Kidney tubule cell (primary cell): ENCODE measurements around the gene FOXP4.

Experiments used
- DNase-seq: peaks from one replicate; pipeline ENCODE4 v3.0.0-alpha.2; 2018; ENCODE audit warnings: low spot score

FOXP4 gene

DNA sequence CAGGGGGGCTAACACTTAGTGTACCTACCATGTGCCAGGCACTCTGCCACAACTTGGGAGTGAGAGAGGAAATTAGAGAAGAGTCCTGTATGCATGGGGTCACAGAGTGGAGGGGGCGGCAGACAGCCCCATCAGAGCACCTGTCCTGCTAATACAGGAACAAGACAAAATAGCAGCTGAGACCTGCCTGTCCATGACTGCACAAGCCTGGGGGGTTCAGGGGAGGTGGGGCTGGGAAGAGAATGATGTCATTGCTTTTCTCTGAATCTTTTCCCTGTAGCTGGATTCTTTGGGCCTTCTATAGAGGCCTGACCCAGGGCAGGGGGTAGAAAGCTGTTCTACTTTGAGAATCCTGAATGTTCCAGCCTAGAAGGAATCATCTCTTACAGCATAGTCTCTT lies 37.4 kb downstream of the FOXP4 start:
- no peak for DNase-seq

DNA sequence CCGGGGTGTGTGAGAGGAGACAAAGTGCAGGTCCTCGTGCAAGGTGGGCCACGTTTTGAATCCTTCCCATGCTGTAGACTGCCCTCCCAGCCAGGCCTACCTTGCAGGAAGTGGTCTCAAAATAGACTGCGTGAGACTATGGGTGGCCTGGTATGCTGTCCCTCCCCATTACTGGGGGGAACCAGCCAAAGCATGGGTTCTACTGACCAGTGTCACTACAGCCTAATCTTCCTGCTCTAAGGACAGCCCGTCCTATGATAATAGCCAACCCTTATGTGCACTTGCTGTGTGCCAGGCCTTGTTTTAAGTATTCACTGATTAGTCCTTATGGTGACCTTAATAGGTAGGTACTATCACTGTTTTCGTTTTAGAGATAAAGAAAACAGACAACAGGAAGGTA lies 38.0 kb downstream of the FOXP4 start:
- no peak for DNase-seq

DNA sequence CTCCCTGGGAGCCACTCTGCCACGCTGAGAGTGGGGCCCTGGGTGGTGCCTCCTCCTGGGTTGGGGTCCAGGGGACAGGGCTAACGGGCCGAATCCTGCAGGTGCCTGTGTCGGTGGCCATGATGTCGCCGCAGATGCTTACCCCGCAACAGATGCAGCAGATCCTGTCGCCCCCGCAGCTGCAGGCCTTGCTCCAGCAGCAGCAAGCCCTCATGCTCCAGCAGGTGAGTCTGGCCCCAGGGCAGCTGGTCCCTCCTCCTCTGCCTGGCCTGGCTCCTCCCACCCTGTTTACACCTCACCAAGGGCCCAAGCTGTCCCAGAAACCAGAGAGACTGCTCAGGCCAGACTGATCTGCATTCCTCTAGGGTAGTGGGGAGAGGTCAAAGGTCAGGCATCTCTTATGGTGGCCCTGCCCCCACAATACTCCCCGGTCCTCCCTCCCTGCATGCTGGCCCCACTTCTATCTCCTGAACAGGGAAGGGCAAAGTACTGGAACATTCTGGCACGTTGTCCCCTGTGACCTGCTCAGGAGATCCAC lies 38.6 kb downstream of the FOXP4 start:
- DNase-seq, result peak; percentile 9

DNA sequence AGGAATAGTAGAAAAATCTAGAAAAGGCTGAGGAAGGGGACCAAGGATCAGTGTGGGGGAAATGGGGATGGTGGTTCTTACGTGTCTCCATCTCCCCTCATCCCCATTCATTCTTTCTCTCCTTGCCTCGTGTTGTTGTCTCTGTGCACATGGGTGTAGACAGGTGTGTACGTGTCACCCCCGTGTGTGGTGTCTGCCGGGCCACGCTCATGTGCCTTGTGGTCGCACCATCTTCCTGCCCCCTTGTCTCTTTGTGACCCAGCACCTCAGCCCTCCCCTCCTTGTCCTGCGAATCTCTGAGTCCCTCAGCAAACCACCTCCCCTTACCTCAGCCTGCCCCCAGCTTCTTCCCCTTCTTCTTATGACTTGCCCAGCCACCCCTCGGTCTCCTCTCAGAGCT lies 39.4 kb downstream of the FOXP4 start:
- no peak for DNase-seq

DNA sequence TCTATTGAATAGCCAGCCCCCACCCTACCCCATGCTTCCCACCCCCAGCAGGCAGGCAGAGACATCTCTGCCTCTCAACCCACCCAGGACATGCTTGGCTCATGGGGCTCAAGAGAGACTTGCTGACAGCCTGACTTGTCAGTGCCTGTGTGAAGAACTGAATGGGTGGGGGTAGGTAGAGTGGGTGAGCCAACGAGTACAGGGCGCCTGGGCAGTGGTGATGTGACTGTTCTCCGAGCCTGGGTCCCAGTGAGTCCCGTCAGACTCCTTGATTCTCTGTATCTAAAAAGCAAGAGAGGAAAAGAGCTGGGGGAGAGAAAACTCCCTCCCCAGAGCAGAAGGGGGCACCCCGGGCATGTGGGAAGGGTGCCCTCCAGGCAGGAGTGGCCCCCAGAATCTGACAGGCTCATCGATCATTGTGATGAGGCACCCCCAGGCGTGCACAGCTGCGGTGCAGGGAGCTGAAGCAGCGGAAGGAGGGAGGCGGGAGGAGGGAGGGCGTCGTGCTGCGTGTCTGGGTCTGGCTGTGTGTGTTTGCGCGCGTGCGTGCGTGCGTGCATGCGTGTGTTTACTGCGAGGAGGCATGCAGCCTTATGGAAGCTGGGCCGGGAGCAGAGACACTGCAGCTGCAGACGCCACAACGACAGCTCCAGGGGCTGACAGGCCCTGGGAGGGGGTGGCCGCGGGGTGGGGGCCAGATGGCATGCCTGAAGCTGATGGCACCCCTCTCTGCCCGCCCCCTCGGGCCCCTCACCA lies 40.2 kb downstream of the FOXP4 start:
- DNase-seq, result no peak

DNA sequence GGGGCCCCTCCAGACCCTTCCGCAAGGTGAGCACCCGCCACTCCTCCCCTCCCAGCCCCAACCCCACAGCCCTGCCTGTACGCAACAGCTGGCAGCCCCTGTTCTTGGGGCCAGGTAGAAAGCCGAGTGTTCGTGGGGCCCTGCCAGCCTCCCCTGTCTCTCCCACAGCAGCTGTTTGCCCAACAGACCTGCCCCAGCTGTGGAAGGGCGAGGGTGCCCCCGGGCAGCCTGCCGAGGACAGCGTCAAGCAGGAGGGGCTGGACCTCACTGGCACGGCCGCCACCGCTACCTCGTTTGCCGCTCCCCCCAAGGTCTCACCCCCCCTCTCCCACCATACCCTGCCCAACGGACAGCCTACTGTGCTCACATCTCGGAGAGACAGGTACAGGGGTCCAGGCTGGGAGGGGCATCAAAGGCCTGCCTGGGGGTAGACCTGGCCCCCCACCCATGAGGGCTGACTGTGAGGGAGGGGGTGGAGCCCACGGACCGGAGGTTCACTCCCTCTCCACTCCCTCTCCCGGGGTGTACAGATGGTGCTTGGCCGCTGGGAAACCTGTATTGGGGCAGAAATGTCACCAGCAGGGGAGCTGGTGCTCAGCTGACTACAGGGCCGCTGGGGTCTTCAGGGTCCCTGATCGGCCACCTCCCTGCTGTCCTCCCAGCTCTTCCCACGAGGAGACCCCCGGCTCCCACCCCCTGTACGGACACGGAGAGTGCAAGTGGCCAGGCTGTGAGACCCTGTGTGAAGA lies 41.1 kb downstream of the FOXP4 start:
- DNase-seq, result no peak

DNA sequence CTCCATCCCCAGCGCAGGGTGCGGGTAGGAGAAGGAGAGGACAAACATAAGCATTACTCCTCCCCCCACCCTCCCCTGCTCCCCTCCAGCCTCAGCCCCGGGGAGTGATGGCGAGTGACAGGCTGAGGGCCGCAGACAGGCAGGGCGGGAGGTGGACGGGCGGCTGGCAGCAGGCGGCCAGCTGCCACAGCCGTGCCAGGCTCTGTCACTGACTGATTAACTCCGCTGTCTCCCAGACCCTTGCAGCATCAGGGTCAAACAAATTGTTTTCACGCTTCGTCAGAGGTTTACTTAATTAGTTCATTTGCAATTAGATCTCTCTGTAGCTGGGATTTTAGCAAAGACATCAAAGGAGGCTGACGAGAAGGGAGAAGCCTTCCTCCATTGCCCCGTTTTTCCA lies 41.9 kb downstream of the FOXP4 start:
- no peak for DNase-seq

DNA sequence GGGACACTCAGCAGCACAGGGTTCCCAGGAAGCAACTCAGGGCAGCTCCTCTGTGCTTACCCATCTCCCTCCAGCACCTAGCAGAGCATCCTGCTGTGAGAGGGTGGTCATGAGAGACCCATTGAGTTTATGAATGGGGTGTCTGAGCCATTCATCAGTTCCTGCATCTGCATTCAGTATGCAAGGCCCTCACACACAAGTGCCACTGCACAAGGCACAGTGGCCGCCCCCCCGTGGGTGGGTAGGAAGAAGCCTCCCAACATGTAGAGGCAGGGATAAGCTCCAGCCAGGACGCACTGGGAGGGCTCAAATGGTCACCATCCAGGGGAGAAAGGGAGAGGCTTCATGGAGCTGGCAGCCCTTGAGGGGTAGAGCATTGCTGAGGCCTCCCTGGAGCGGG lies 43.0 kb downstream of the FOXP4 start:
- DNase-seq, result no peak

DNA sequence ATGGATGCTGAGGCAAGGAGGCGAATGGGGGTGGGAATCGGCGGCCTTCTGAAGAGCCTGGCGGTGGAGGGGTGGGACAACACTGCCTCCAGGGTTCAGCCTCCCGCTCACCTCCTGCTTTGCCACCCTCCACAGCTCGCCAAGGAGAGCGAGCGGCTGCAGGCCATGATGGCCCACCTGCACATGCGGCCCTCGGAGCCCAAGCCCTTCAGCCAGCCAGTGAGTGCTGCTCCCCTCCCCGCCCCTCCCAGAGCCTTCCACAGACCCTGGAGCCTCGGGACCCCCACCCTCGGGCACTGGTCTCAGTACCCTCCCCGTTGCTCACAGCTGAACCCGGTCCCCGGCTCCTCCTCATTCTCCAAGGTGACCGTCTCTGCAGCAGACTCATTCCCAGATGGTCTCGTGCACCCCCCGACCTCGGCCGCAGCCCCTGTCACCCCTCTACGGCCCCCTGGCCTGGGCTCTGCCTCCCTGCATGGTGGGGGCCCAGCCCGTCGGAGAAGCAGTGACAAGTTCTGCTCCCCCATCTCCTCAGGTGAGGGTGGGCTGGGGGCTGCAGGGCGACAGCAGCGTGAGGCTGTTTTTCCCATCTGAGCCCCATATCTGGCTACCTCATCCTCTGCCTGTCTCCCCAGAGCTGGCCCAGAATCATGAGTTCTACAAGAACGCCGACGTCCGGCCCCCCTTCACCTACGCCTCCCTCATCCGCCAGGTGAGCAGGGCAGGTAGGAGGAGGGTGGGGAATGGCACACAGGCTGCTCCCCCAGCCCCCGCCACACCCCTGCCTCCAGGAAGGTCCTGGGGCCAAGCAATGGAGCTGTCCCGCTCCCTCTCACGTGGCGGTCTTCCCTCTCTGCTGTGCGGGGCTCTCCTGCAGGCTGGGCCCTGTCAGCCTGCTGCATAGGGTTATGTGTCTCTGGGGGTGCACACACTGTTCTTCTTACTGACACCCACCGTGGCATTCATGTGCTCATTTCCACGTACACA lies 43.7 kb downstream of the FOXP4 start:
- DNase-seq, result no peak

DNA sequence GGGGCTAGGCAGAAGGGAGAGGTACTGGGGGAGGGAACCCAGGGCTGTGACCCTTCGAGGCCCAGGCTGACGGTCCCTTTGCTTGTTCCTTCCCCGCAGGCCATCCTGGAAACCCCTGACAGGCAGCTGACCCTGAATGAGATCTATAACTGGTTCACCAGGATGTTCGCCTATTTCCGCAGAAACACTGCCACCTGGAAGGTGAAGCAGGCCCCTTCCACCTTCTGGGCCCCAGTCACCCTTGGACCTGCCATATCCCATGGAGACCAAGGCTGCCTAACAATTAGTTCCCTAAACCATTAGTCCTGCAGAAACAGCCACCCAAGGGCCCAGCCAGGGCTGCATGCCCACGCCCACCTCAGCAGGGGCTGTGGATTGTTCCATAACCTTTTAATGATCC lies 44.9 kb downstream of the FOXP4 start:
- DNase-seq, result no peak

DNA sequence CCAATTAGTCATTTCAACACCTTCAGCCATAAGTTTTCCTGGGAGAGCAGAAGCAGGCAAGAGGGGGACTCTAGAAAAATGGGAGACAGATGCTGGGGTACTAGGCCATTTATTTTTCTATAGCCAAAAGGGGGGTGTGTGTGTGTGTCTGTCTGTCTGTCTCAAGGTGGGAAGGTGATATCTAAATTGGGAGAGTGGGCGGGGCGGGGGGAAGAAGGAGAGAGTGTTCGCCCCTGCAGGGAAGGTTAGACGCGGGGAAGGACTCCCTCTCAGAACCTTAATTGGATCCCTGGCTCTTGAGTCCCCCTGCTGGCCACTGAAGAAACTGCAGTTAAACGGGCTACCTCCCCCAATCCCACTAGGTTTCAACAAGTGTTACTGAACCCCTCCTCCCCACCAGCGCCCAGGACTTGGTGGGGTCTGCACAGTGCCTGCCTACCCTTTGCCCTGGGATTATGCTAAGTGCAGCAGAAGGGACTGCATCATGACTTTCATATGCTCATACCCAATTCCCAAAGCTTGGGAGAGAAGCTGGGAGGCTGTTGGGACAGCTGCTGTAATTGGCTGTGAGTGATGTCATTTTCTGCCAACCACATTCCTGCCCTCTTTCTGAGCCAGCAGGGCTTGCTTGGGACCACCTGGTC lies 45.8 kb downstream of the FOXP4 start:
- DNase-seq, result peak; percentile 57

DNA sequence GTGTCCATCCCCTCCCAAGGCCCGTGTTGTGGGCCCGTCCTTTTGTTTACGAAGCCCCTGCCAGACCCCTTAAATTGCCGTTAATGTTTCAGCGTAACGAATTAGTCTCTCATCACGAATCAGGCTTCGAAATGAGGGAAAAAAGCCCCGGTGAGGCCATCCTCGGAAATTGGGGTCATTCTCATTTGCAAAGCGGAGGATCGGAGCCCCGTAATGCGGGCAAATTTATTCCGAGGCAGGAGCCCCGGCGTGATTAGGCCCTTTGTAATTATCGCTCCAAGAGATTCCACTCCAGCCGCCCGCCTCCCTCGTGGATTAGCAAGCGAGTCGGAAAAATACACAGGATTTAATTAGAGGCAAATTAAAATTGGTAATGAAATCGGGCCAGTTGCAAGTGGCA lies 47.2 kb downstream of the FOXP4 start:
- no peak for DNase-seq

DNA sequence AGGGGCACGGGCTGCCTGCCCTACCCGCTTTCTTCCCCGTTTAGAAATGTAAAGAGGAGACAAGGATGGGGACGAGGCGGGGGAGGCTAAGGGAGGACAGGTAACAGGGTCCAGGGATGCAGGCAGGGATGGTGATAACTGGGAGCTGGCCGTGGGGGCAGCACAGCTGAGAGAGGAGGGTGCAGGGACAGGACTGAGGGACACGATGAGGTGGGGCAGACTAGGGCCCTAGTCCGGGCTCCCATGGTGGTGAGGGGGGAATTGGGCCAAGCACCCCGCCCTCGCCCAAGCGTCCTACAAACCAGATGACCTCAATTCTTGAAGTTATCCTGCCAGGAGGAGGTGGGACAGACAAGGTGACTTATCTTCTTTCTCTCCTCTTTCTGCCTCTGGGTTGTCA lies 47.7 kb downstream of the FOXP4 start:
- DNase-seq, result no peak

DNA sequence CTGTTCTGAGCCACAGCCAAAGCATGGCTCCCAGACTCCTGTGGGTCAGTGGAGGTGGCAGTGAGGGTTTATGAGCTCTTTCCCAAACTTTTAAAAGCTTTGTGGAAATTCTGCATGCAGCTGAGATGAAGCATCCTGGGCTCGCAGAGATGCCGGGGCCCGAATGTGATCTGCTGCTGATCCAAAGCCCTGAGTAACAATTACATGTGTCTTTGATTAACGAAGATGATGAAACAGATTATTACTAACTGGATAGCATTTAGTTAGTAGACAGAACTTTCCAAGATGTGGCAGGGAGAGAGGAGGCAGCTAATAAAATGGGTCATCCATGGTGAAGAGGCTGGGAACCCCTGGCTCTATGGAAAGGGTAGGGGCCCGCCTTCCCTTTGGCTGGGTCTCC lies 48.1 kb downstream of the FOXP4 start:
- no peak for DNase-seq

DNA sequence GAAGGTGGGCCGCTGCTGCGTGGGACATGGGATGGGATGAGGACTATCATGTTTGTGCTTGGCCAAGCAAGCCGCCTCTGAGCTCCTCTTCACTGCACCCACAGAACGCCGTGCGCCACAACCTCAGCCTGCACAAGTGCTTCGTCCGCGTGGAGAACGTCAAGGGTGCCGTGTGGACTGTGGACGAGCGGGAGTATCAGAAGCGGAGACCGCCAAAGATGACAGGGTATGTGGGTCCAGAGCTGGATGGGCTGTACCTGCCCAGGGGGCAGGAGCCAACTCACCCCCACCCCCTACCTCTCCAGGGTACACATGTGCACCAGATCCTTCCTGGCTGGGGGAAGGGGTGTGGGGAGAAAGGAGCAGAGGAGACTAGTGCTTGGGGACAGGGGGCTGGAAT lies 48.6 kb downstream of the FOXP4 start:
- no peak for DNase-seq

DNA sequence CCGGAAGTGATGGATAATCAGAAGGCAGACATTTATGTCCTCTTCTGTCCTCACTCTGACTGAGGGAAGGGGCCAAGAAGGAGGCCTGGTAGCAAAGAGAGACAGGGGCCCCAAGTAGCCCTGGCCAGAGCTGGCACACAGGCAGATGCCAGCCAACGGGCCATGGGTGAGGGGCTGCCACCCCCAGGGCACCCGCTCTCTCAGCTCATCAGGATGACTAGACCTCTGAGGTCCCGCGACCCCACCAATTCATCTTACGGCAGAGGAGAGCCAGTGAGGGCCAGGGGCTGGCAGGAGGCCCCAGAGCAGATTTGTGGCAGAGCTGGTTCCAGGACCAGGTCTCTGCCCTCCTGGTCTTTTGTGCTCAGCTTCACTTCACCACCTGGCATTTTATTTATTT lies 49.0 kb downstream of the FOXP4 start:
- DNase-seq, result no peak

DNA sequence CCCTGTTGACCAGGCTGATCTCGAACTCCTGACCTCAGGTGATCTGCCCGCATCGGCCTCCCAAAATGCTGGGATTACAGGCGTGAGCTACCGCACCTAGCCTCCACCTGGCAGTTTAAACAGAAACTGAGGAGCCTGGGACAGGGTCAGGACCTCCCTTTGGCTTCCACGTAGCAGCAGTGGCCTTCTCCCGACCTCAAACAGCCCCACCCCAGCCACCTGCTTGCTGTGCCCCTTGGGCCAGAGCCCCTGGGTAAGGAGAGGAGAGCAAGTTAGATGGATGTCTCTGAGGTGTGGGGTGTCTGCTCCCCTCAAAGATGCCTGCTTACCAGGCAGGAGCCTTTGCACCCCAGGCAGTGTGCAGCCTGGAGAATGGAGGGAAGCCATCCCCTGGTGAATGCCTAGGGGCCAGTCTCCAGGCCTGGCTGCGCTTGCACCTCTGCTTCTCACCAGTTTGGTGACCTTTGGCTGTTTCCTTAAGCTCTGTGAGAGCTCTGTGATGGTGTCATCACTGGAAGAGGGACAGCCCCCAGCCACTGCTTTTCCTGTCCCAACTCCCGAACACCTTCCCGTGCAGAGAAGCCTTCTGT lies 50.0 kb downstream of the FOXP4 start:
- DNase-seq, result no peak

DNA sequence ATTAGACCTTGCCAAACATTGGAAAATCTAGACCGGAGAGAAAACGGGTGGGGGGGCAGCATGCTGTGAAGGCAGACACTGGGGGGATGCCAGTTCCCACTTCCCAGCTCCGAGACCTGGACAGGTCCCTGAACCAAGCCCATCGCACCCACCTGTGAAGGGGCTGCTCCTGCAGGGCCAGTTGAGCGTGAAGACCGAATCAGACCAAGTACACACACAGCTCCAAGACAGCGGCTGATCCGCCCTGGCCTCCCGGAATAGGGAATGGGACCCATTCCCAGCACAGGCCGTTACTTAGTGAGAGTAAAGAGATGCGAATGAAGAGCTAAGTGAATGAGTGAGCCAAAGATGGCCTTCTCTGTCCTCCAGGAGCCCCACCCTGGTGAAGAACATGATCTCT lies 50.6 kb downstream of the FOXP4 start:
- DNase-seq, result no peak

DNA sequence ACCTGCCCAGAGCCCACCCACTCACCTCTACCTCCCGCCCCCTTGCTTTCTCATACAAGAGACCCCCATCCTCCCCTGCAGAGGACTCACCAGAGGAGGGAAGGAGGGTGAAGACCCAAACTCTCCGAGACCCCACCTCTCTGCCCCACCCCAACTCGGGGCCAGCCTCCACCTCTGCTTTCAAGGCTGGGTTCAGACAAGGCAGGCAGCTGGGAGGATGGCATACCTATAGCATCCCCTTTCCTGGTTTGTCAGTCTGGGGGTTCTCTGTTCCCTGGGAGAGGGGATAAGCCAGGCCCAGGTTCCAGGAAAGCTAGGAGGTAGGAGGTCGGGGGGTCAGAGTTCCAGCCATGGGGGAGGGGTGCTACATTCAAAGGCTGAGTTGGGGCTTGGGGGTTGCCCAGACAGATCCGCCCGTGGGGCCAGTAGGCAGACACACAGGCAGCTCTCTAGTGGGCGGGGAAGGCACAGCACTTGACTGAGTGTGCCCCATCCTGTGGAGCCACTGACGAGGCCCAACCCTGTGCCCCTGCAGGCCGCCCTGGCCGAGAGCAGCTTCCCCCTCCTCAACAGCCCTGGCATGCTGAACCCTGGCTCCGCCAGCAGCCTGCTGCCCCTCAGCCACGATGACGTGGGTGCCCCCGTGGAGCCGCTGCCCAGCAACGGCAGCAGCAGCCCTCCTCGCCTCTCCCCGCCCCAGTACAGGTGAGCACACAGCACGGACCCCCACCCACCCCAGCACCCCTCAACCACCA lies 51.2 kb downstream of the FOXP4 start:
- DNase-seq, result no peak

DNA sequence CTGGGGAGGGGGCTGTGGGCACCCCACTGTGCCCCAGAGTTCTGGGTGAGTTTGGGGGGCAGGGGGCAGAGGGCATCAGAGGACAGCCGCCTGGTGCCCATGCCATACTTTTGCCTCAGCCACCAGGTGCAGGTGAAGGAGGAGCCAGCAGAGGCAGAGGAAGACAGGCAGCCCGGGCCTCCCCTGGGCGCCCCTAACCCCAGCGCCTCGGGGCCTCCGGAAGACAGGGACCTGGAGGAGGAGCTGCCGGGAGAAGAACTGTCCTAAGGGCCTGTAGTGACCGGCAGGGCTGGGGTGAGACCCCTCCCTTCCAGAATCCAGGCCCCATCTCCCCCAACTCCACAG lies 52.5 kb downstream of the FOXP4 start:
- DNase-seq, result no peak
